ENCODE results near the gene SLC12A8.

The SLC12A8 gene

DNA sequence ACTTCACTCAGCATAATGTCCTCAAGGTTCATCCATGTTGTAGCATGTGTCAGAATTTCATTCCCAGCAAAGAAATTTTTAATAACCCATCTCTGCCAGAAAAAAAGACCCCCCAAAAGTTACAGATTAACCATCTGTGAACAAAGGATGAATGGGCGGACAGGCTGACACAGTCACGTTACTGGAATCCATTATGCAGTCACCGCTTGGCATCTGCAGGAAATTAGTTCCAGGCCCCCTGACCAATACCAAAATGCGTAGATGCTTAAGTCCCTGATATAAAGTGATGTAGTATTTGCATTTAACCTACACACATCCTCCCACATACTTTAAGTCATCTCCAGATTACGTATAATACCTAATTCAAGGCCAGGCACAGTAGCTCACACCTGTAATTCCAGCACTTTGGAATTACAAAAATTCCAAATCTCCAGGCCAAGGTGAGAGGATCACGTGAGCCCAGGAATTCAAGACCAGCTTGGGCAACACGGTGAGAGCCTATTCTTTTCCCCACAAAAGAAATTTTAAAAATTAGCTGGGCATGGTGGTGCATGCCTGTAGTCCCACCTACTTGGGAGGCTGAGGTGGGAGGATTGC, 1.5 kb upstream of the SLC12A8 start:
- no peak for DNase-seq

DNA sequence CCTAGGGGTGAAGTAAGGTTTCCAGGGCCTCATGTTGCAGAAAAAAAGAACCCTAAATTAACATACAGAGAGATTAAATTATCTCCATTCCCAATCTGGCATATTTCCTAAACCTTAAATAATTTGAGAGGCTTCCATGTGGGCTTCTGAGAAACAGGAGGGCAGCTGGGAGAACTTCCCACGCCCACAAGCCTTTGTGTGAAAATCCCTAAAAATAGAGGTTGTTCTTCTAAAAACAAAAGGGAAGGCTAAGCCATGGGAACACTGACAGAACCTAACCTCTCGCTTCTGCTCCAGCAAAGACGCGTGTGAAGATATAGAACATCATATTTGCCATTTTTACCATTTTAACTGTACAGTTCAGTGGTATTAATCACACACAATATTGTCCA, 812 bp upstream of the SLC12A8 start:
- no peak for DNase-seq

DNA sequence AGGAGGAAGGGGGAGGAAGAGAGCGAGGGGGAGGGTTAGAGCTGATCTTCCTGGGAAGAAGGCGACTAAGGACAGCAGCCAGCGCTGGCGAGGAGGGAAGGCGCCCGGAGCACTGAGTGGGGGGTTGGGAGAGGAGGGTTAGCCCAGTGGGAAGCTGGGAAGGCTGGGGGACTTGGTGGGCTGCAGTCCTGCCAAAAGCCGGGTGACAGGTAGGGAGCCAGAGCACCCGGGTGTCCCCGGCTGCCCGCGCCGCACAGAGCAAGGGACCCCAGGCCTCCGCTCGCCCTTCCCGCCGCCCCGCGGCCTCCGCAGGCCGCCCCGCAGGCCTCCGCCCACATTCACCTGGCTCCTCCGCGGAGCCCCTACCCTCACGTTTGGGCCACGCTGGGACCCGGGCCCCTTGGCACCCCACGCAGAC, 448 bp downstream of the SLC12A8 start:
- no peak for DNase-seq

DNA sequence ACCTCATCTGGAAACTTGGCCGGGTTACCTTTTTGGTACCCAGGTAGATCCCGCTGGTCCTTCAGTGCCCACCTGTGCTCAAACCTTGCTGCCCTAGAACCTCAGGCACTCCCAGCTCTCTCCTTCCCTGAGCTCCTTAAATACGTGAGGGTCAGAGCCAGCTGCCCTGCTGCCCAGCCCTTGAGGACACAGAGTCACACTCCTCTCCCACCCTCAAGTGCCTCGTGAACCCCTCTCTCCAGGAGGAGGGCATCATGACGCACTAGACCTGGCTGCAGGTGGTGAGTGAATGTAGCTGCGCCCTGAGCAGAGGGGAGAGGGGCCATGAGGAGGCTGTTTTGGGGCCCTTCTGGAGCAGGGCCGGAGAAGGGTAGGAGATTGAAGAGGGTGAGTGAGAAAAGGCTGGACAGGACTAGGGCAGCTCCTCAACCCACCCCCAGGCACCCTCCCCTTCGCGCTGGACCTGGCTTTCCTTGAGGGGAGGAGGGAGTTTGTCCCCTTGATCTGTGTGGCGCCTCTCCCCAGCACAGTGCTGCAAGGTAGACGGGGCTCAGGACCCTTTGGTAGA, 941 bp downstream of the SLC12A8 start:
- no peak for DNase-seq

DNA sequence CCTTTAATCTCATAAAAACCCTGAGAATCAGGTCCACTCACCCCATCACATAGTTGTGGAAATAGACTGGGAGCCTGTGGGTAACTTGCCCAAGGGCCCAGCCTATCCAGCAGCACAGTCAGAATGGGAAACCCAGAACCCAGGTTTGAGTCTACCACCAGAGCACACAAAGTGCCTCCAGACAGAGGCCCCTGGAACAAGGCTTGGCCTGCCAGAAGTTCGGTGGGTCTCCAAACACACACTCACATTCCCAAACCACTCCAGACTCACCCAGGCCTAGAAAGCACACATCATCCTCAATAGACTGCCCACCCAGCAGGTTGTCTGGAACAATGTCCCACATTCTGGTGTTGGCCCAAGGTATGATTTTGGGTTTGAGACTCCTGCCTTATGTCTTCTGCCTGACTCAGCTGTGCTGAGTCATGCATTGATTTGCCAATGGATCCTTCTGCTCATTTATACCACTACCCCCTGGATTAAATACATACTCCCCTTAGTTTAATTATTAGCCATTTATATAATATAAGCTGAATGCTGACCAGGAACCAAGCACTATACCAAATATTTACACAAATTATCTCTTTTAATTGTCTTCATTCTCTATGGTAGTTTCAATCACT, 4.5 kb downstream of the SLC12A8 start:
- no peak for DNase-seq

DNA sequence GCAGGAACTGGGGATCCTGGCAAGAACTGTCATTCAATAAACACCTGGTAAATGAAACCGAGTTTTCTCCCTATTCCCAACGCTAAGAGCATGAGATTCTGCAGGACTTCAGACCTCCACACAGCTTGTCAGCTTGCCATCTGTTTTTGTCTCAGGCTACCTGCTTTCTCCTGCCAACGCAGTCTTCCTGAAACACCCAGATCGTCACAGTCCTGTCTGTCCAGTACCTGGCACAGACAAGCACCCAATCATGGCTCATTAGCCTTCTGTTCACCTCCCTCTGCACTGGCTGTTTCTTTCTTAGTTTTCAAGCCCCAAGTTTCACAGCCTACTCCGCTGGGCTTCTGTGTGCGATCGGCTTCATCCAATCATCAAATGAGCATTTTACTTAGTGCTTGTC, 5.0 kb downstream of the SLC12A8 start:
- DNase-seq, result no peak

DNA sequence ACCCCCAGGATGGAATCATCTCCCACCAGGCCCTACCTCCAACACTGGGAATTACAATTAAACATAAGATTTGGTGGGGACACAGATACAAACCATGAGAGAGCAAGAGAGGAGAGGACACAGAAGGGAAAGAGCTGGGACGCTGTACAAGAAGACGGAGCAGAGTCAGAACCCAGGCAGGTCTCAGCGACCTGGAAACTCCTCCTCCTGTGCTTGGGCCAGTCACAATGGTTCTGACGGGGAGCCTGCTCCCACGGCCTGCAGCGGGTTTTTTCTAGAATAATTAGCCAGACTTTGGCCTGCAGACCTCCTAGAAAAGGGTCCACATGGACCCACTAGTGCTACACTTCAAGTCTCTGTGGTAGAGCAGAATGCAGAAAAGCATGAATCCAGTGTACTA, 5.6 kb downstream of the SLC12A8 start:
- DNase-seq, result no peak

DNA sequence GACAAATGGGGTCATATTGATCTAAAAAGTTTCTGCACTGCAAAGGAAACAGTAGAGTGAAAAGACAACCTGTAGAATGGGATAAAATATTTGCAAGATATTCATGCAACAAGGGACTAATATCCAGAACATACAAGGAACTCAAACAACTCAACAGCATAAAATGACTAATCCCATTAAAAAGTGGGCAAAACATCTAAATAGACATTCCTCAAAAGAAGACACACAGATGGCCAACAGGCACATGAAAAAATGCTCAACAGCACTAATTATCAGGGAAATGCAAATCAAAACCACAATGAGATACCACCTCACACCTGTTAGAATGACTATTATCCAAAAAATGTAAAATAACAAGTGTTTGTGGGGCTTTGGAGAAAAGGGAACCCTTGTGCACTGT, 8.8 kb downstream of the SLC12A8 start:
- no peak for DNase-seq

DNA sequence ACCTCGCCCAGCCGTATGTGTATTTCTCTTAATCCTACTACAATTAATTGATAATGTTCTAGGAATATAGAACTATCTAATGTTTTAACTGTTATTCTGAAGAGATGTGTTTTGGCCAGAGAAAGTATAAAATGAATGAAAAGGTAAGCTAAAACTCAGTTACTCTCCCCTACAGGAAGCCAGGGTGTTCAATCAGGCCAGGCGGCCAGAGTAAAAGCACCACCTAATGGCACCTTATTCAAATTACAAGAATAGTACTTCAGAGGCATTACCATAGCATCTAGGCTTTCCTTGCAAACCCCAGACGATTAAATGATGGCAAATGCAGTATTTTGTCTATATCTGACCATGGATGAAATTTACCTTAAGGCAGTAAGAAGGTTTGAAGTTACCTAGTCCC, 10.4 kb downstream of the SLC12A8 start:
- DNase-seq, result no peak

DNA sequence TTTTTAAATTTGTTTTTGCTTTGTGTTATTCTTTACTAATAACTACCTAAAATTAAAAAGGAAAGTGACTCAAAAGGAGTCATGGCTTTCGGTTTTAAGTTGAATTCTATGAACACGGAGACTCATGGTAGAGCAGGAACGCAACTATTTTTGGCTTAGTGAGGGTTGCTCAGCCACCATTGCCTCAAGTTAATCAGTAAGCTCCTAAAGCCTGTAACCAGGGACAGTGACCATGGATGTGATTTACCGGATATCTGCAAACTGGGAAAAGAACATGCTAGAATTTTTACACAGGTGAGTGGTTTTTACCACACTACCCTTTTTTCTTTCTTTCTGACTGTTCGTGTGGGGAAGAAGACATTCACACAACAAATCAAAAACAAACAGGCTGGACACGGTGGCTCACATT, 11.8 kb downstream of the SLC12A8 start:
- no peak for DNase-seq

DNA sequence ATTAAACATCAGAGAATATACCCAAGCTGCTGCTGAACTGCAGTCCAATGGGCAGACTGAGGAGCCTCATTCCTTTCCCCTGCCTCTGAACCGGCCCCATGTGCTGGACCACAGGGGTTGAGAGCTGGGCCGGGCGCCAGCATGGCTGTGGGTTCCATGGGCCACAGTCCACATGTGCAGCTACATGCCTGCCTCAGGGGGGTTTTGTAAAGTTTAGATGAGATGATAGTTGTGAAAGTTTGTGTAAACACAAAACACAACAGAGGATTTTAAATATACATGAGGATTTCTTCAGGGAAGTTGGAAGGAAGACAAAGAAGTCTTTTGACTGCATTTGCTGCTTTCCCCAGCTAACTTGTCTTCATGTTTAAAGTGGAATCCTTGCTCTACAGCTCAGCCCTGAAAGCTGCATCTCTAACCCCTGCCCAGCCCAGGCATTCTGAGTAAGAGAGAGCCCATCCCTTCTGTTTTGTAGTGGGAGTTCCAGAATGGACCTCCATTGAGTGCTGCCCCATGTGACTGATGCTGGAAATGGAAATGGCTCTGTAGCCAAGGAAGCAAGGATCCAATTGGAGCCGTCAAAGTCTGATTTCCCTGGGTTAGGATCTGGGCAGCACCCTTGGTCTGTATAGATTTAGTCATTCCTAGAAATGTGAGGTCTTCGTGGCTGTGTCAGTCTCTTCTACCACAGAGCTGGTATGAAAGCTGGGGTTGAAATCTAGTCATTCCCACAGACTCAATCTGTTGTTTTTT, 17.5 kb downstream of the SLC12A8 start:
- DNase-seq, result no peak

DNA sequence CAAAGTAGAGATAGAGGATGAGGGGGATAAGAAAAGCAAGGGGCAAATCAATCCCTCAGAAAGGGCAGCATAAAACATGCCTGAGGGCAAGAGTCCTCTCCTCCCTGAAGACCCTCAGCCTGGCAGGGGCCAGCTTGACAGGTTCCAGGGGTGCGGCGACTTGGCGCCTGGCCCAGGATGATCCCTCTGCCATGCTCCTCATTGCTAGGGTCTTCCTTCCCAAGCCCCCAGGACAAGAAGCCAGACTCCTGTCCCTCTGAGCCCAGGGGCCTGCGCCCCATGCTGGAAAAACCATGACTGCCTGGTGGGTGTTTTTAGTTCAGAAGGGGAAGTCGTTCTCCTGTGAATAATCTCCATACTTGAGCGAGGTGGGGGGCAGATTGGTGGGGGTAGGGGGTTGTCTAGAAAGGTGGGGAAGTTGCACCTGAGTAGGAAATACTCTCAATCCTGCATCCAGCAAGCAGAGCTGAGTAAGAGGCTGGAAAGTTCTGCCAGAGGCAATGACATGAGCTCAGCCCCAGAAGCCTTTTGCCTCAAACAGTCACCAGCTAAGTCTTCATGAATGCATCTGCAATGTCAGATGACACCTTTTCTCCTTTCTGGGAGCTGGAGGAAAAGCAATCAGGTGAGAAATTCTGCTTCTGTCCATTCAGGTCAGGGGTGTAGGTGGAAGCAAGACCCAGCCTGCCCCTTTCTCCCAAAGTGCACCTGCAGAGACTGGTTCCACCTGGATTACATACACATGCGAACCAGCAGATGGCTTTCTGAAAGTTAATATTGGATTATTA, 18.3 kb downstream of the SLC12A8 start:
- DNase-seq, result no peak

DNA sequence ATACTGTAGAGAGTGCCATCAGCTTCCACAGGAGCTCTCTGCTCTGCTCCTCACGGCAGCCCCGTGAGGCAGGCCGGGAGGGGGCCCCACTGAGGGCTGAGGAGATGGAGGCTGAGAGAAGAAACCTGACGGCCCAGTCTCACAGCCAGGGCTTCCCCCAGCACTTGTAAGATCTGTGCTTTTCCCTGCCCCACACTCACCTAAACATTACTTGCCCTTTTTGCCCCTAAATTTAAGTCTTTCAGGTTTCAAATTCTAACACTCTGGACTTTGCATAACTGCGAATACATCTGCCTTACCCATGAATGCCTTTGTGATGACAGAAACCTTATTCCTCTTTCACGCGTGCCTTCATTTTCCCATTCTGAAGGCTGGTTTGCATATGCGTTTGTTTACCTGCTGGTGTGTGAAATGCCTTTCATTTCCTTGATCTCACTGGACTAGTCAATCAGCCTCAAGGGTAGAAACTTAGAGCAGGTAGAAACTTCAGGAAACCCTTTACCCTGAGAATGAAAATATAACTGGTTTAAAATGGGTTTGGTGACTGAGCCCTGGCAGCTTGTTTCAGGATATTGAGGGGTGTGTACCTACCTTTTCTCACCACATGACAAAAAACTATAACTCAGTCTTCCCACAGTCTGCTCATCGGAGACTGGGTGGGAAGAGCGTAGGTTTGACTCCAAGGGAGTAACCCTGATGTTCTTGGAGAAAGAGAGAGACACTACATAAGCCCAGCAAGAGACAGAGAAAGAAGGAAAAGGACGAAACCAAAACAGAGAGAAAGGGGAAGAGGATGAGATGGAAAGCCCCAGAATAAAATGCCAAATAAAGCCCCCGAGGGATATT, 20.1 kb downstream of the SLC12A8 start:
- no peak for DNase-seq

DNA sequence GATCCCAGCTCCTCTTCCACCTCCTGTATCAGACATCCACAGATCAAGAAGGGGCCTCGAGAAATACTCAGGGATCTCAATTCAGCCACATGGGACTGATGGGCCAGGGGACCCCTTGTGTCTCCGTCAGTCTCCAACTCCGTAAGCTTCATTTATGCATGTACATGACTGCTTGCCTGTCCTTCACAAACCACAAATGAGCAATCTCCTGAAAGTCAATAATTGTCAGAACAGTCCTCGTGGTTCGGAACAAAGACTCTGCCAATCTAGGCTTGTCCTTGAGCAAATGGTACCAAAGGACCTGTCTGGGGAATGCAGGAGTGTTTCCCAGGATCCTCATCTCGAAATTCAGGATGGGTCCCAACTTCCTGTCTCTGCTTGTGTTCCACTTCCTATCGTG, 20.8 kb downstream of the SLC12A8 start:
- DNase-seq, result no peak

DNA sequence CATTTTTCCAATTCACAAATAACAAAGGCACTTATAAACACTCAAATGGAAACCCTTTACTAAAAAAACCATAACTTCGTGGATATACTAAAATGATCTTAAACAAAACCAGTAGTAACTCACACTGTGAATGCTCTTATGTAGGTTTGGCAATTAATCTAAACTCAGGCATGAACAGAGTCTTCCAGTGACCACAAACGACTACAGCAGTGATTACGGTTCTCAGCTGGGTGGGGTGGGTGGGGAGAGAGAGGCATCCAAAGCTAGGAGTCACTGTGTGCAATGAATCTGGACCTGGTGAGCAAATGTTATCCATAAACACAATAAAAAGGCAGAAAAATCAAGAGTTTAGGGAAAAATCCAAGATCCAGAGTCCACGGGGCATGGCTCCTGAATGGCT, 21.3 kb downstream of the SLC12A8 start:
- DNase-seq, result no peak

DNA sequence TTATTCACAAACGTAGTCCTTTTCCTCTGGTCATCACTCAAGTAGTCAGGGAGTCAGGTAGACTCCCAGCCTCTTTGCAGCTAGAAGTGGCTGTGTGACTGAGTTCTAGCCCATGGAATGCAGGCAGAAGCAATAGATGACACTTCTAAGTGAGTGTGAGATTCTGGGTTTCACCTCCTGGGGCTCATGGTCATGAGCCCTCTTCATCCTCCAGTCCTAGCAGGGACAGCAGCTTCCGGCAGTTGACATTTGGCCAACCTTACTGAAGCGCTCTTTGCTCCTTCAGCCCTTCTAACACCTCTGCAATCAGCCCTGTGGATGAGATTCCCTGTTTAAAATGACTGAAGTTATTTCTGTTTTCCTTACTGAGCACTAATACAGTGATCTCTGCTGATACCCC, 21.8 kb downstream of the SLC12A8 start:
- no peak for DNase-seq

DNA sequence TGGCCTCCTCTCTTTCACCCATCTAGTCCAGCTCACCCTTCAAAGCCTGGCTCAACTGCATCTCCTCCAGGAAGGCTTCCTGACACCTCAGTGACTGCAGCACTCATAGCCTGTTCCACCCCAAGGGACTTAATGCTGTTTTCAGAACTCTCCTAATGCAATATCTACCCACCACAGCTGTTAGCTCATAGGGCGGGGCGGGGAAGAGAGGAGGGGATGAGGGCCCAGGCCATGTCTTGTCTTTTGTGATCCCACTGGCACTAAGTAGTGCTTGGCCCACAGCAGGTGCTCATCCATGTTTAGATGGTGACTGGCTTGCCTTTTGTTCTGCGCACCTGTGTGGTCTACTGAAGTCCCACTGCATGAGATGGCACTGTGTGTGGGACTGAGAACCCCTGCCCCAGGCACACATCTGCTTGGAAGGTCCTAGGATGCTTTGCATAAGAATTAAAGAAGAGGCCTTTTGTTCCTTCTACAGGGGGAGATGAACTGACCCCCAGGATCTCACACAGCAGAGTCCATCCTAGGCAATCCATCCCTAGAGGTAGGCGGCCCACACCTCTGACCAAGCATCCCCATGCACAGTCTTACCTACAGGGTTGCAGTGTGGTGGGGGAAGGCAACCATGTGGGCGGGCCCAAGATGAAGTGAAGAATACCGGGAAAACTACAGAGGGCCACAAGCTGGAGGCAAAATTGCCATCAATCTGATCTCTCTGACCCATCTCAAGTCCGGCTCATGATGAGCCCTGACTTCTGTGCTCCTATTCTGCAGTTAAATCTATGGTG, 23.0 kb downstream of the SLC12A8 start:
- DNase-seq, result no peak

DNA sequence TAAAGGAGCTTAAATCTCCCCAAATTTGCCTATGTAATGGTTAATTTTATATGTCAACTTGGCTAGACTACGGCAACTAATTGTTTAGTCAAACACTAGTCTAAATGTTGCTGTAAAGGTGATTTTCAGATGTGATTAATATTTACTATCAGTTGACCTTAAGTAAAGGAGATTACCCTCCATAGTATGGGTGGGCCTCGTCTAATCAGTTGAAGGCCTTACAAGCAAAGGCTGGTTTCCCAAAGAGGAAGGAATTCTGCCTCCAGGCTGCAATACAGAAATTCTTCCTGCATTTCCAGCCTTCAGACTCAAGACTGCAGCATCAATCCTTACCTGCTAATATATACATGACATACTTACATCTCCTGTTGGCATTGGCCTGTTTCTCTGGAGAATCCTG, 23.6 kb downstream of the SLC12A8 start:
- DNase-seq, result no peak

DNA sequence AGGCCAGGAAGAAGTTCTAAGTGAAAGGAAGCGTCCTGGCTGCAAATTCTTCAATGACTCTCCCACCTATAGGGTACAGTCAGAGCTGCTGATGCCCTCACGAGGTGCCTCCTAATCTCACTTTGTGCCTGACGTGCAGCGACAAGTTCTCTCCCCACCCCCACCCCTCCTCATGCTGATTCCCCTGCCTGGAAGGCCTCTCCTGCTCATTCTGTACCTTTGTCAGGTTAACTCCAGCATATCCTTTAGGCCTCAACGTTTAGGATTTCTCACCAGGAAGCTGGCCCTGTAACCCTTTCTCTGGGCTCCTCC, 25.0 kb downstream of the SLC12A8 start:
- no peak for DNase-seq

DNA sequence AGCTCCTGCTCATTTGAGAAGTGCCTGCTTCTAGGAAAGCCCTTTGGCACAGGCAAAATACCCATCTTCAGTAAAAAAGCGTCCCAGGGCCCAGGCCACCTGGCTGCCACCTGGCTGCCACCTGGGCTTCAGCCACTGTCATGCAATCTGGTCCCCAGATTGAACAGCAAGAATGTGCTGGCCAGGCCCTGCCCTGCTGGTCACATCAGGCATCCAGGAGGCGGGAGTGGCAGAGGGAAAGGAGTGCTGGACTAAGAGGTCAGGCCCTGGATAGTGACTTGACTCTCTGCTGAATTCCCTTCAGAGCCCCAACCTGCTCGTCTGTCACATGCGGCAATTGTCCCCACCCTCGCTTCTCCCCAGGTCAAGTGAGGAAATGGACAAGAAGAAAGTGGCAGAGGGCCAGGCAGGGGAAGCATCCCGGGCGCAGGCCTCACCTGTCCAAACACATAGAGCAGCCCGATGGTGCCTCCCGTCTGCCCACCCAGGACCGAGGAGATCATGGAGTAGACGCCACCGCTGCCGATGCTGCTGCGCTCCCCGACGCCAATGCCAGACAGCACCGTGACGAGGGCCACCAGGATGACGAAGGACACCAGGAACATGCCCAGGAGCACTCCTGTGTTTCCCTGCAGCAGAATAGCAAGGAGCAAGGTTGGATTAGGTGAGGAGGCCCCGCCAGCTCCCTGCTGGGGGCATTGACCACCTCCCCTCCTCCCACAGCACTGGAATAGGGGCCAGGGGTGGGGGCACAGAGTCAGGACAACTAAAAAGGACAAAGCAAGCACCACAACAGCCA, 25.5 kb downstream of the SLC12A8 start:
- no peak for DNase-seq

DNA sequence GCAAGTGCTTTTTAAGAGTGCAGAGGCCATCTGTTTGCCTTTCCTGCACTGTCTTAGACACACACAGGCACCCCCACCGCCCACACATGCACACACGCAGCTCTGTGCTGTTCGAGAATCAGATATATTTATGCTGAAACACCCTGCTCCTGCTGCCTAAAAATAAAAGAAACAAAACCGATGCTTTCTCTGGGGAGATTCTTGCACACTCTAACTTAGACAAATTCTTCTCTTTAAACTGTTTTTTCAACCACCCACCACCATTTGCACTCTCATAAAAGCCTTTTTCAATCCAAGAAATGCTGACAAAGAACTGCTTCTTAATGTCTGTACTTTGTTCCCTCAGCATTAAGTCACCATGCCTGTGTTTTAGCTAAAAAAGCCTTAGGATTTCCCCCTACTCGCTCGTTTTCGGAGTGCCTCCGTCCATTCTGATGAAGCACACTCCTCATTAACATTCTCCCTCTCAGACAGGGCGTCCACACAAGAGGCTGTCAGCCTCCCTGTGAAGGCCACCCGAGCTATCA, 26.2 kb downstream of the SLC12A8 start:
- no peak for DNase-seq
